ENCODE data around the gene PRRX1.

The PRRX1 gene

DNA sequence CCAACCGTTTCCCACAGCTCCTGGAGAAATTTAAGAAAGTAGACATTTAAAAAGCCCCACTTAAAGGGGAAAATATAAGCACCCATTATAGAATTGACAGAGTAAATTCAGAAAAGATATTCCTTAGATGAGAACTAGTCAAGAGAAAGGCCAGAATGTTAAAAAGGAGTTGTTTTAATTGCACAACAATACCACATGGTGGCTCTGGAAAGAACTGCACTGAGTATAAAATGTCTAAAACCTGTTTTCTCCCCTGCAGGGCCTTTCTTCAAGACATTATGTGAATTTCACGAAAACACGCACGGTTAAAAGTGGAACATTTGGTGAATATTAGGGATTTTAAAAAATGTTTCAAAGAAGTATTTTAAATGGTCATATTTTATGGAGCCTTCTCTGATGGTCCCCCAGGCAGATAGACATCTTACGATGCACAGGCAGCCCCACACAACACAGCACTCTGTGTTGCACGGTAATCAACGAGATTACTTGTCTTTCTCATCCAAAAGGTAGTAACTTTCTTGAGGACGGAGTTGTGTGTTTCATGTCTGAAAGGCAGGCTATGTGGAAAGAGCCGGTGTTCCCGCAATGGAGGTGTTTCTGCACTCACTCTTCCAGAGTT lies 101.9 kb downstream of the PRRX1 start:
- no peak overlapping the region for H3K27ac ChIP-seq (ENCODE audit: low read length)
- H3K79me2 ChIP-seq (ENCODE audit: low read length) = no peaks in the 10 kb centered on the region
- H3K4me2 ChIP-seq (ENCODE audit: low read length) = no peak overlapping the region
- no peak overlapping the region for H3K4me3 ChIP-seq (ENCODE audit: low read length)
- H3K9ac ChIP-seq (ENCODE audit: low read length) = no peak overlapping the region
- H3K27me3 ChIP-seq (ENCODE audit: low read depth, low read length) = no peaks in the 10 kb centered on the region
- H3K4me1 ChIP-seq (ENCODE audit: low read length) = no peaks in the 10 kb centered on the region
- no peaks in the 10 kb centered on the region for H3K9me3 ChIP-seq (ENCODE audit: insufficient read depth, low read length)
- H4K20me1 ChIP-seq (ENCODE audit: insufficient read depth, low read length) = no peaks in the 10 kb centered on the region
- TF ChIP-seq CTCF (IDR thresholded peaks at IDR 0.05; ENCODE audit: low read depth, low read length) (peak; percentile 56), EZH2phosphoT487 (IDR thresholded peaks at IDR 0.05; ENCODE audit: low read depth) (no peak)
- no peak overlapping the region for H2AFZ ChIP-seq (ENCODE audit: low read depth, low read length)
- H3K36me3 ChIP-seq (replicated peaks; ENCODE audit: low read depth, low read length) = no peaks in the 10 kb centered on the region

- no peaks in the 10 kb centered on the region for H3K9me3 ChIP-seq (ENCODE audit: insufficient read depth, low read length)
- no peak overlapping the region for H2AFZ ChIP-seq (ENCODE audit: low read depth, low read length)
- no peak overlapping the region for H3K27ac ChIP-seq (ENCODE audit: low read length)
- H3K27me3 ChIP-seq (ENCODE audit: low read depth, low read length) = no peaks in the 10 kb centered on the region
- H3K4me2 ChIP-seq (ENCODE audit: low read length) = no peak overlapping the region
- no peaks in the 10 kb centered on the region for H3K79me2 ChIP-seq (ENCODE audit: low read length)
- no peaks in the 10 kb centered on the region for H3K36me3 ChIP-seq (replicated peaks; ENCODE audit: low read depth, low read length)
- TF ChIP-seq CTCF (IDR thresholded peaks at IDR 0.05; ENCODE audit: low read depth, low read length) (no peak), EZH2phosphoT487 (IDR thresholded peaks at IDR 0.05; ENCODE audit: low read depth) (no peak)
- no peak overlapping the region for H3K4me3 ChIP-seq (ENCODE audit: low read length)
- H3K4me1 ChIP-seq (ENCODE audit: low read length) = no peaks in the 10 kb centered on the region
- no peaks in the 10 kb centered on the region for H4K20me1 ChIP-seq (ENCODE audit: insufficient read depth, low read length)
- no peak overlapping the region for H3K9ac ChIP-seq (ENCODE audit: low read length)
Measured at GRCh38 chr1:170768929-170769328, 105.0 kb downstream of the PRRX1 start.

DNA sequence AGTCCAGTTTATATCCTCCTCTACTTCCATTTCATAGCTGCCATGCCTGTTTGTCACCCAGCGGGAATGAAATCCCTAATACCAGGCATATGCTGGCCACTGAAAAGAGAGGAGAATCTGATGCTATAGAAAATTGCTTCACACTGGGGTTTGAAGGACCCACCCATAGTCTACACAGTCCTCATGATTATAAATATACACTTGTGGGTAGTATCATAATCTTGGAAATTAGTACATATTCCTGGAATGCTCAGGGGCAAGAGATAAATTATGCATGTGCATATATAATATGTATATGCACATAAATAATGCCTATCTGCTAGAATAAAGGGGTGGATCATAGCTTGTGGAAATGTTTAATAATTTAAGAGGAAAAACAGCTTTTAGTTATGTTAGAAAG lies 105.8 kb downstream of the PRRX1 start:
- Histone ChIP-seq H3K27ac (ENCODE audit: low read length) (no peak overlapping the region), H3K4me2 (ENCODE audit: low read length) (no peak overlapping the region), H3K9ac (ENCODE audit: low read length) (no peak overlapping the region), H3K36me3 (replicated peaks; ENCODE audit: low read depth, low read length) (no peaks in the 10 kb centered on the region), H3K4me1 (ENCODE audit: low read length) (no peaks in the 10 kb centered on the region), H3K79me2 (ENCODE audit: low read length) (no peaks in the 10 kb centered on the region), H4K20me1 (ENCODE audit: insufficient read depth, low read length) (no peaks in the 10 kb centered on the region), H3K9me3 (ENCODE audit: insufficient read depth, low read length) (no peaks in the 10 kb centered on the region), H3K27me3 (ENCODE audit: low read depth, low read length) (no peaks in the 10 kb centered on the region), H2AFZ (ENCODE audit: low read depth, low read length) (no peak overlapping the region), H3K4me3 (ENCODE audit: low read length) (no peak overlapping the region)
- no peak for TF ChIP-seq CTCF (IDR thresholded peaks at IDR 0.05; ENCODE audit: low read depth, low read length)
- no peak for TF ChIP-seq EZH2phosphoT487 (IDR thresholded peaks at IDR 0.05; ENCODE audit: low read depth)

GRCh38 chr1:170770254-170770653 lies 106.3 kb downstream of the PRRX1 start:
- Histone ChIP-seq H3K27me3 (ENCODE audit: low read depth, low read length) (no peaks in the 10 kb centered on the region), H3K4me1 (ENCODE audit: low read length) (no peaks in the 10 kb centered on the region), H3K9me3 (ENCODE audit: insufficient read depth, low read length) (no peaks in the 10 kb centered on the region), H4K20me1 (ENCODE audit: insufficient read depth, low read length) (no peaks in the 10 kb centered on the region), H3K36me3 (replicated peaks; ENCODE audit: low read depth, low read length) (no peaks in the 10 kb centered on the region), H2AFZ (ENCODE audit: low read depth, low read length) (no peak overlapping the region), H3K27ac (ENCODE audit: low read length) (no peak overlapping the region), H3K9ac (ENCODE audit: low read length) (no peak overlapping the region), H3K4me3 (ENCODE audit: low read length) (no peak overlapping the region), H3K79me2 (ENCODE audit: low read length) (no peaks in the 10 kb centered on the region), H3K4me2 (ENCODE audit: low read length) (no peak overlapping the region)
- no peak for TF ChIP-seq EZH2phosphoT487 (IDR thresholded peaks at IDR 0.05; ENCODE audit: low read depth)
- no peak for TF ChIP-seq CTCF (IDR thresholded peaks at IDR 0.05; ENCODE audit: low read depth, low read length)

All from OCI-LY3 (cell line).